DND-41 (cell line): ENCODE measurements around the gene RBP7.

Experiments
- EZH2 ChIP-seq: IDR thresholded peaks from 3 replicates; pipeline ENCODE4 v1.6.1; 2012; ENCODE audit warnings: borderline replicate concordance, low read depth, mild to moderate bottlenecking, moderate library complexity, low read length, inconsistent platforms; ENCODE audit not compliant: severe bottlenecking
- TF ChIP-seq, protein P1 (sequence below): IDR thresholded peaks from 2 replicates; pipeline ENCODE4 v1.5.1; 2012; ENCODE audit warnings: borderline replicate concordance, low read length, moderate library complexity, mild to moderate bottlenecking; ENCODE audit not compliant: poor library complexity, severe bottlenecking; ENCODE audit errors: extremely low read depth

DNA sequence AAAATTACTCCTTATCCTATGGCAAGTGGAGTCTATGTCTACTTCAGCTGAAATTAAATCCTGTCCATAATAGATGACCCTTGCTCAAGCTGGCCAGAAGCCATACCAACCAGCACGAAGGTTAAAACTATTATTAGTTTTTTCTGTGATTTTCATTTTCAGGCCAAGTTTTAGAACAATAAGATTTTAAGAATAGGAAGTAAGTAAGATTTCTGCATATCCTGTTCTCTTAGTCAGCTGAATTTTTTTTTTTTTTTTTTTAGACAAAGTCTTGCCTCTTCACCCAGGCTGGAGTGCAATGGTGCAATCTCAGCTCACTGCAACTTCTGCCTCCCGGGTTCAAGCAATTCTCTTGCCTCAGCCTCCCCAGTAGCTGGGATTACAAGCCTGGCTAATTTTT, 6.1 kb upstream of the RBP7 start:
- TF ChIP-seq, protein P1, sequence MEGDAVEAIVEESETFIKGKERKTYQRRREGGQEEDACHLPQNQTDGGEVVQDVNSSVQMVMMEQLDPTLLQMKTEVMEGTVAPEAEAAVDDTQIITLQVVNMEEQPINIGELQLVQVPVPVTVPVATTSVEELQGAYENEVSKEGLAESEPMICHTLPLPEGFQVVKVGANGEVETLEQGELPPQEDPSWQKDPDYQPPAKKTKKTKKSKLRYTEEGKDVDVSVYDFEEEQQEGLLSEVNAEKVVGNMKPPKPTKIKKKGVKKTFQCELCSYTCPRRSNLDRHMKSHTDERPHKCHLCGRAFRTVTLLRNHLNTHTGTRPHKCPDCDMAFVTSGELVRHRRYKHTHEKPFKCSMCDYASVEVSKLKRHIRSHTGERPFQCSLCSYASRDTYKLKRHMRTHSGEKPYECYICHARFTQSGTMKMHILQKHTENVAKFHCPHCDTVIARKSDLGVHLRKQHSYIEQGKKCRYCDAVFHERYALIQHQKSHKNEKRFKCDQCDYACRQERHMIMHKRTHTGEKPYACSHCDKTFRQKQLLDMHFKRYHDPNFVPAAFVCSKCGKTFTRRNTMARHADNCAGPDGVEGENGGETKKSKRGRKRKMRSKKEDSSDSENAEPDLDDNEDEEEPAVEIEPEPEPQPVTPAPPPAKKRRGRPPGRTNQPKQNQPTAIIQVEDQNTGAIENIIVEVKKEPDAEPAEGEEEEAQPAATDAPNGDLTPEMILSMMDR = no peak
- TF ChIP-seq EZH2 = no peak
